HEK293 (cell line): ENCODE results near the gene BTBD2.

Source experiments
- ATF2 ChIP-seq: fragments of 450-650 bp; formaldehyde crosslinking; IDR thresholded peaks from 2 replicates; pipeline ENCODE4 v1.5.1; 2016; ENCODE audit warnings: missing biosample characterization, missing genetic modification characterization, low read depth
- FEZF1 ChIP-seq: fragments of 450-650 bp; formaldehyde crosslinking; IDR thresholded peaks from 2 replicates; pipeline ENCODE4 v1.5.1; 2016; ENCODE audit warnings: missing biosample characterization, missing genetic modification characterization
- GFI1B ChIP-seq: fragments of 450-650 bp; formaldehyde crosslinking; IDR thresholded peaks from 2 replicates; pipeline ENCODE4 v1.5.1; 2016; ENCODE audit warnings: missing biosample characterization, missing genetic modification characterization
- MYNN ChIP-seq: fragments of 450-650 bp; formaldehyde crosslinking; IDR thresholded peaks from 2 replicates; pipeline ENCODE4 v1.5.1; 2016; ENCODE audit warnings: missing biosample characterization, missing genetic modification characterization, borderline replicate concordance
- PRDM4 ChIP-seq: fragments of 450-650 bp; formaldehyde crosslinking; IDR thresholded peaks from 2 replicates; pipeline ENCODE4 v1.5.1; 2017; ENCODE audit warnings: missing biosample characterization, missing genetic modification characterization
- REPIN1 ChIP-seq: fragments of 450-650 bp; formaldehyde crosslinking; IDR thresholded peaks from 2 replicates; pipeline ENCODE4 v1.5.1; 2017; ENCODE audit warnings: missing biosample characterization, missing genetic modification characterization, low read depth
- SETDB1 ChIP-seq: IDR thresholded peaks from one replicate; pipeline ENCODE4 v1.6.1; 2017; ENCODE audit warnings: mild to moderate bottlenecking, low read length, moderate library complexity, mixed read lengths; ENCODE audit not compliant: insufficient read length
- SP2 ChIP-seq: fragments of 450-650 bp; formaldehyde crosslinking; IDR thresholded peaks from 2 replicates; pipeline ENCODE4 v1.5.1; 2016; ENCODE audit warnings: missing biosample characterization, missing genetic modification characterization
- YY2 ChIP-seq: fragments of 450-650 bp; formaldehyde crosslinking; IDR thresholded peaks from 2 replicates; pipeline ENCODE4 v1.5.1; 2016; ENCODE audit warnings: missing biosample characterization, missing genetic modification characterization
- ZBTB1 ChIP-seq: fragments of 450-650 bp; formaldehyde crosslinking; IDR thresholded peaks from 2 replicates; pipeline ENCODE4 v1.5.1; 2016; ENCODE audit warnings: missing biosample characterization, missing genetic modification characterization
- ZBTB17 ChIP-seq: fragments of 450-650 bp; formaldehyde crosslinking; IDR thresholded peaks from 2 replicates; pipeline ENCODE4 v1.5.1; 2016; ENCODE audit warnings: missing biosample characterization, missing genetic modification characterization
- ZEB2 ChIP-seq: fragments of 450-650 bp; formaldehyde crosslinking; IDR thresholded peaks from 2 replicates; pipeline ENCODE4 v1.5.1; 2016; ENCODE audit warnings: missing biosample characterization, missing genetic modification characterization
- ZFHX2 ChIP-seq: fragments of 450-650 bp; formaldehyde crosslinking; conservative IDR thresholded peaks from 2 replicates; pipeline ENCODE4 v1.5.1; 2016; ENCODE audit warnings: missing biosample characterization, missing genetic modification characterization
- ZNF10 ChIP-seq: fragments of 450-650 bp; formaldehyde crosslinking; IDR thresholded peaks from 2 replicates; pipeline ENCODE4 v1.5.1; 2017; ENCODE audit warnings: missing biosample characterization, missing genetic modification characterization
- ZNF324 ChIP-seq: fragments of 450-650 bp; formaldehyde crosslinking; IDR thresholded peaks from 2 replicates; pipeline ENCODE4 v1.5.1; 2016; ENCODE audit warnings: missing biosample characterization, missing genetic modification characterization
- ZNF335 ChIP-seq: fragments of 450-650 bp; formaldehyde crosslinking; conservative IDR thresholded peaks from 2 replicates; pipeline ENCODE4 v1.5.1; 2016; ENCODE audit warnings: missing biosample characterization, missing genetic modification characterization
- ZNF37A ChIP-seq: fragments of 450-650 bp; IDR thresholded peaks from 2 replicates; pipeline ENCODE4 v1.5.1; 2018; ENCODE audit warnings: missing biosample characterization, missing genetic modification characterization
- ZNF391 ChIP-seq: fragments of 450-650 bp; formaldehyde crosslinking; IDR thresholded peaks from 2 replicates; pipeline ENCODE4 v1.5.1; 2016; ENCODE audit warnings: low read depth, missing biosample characterization, missing genetic modification characterization, borderline replicate concordance
- ZNF423 ChIP-seq: fragments of 450-650 bp; formaldehyde crosslinking; IDR thresholded peaks from 2 replicates; pipeline ENCODE4 v1.5.1; 2016; ENCODE audit warnings: missing biosample characterization, missing genetic modification characterization
- ZNF510 ChIP-seq: fragments of 450-650 bp; formaldehyde crosslinking; IDR thresholded peaks from 2 replicates; pipeline ENCODE4 v1.5.1; 2018; ENCODE audit warnings: mild to moderate bottlenecking, missing genetic modification characterization, missing biosample characterization; ENCODE audit not compliant: insufficient replicate concordance
- ZNF514 ChIP-seq: fragments of 450-650 bp; formaldehyde crosslinking; IDR thresholded peaks from 2 replicates; pipeline ENCODE4 v1.5.1; 2016; ENCODE audit warnings: missing biosample characterization, missing genetic modification characterization
- ZNF654 ChIP-seq: fragments of 450-650 bp; formaldehyde crosslinking; IDR thresholded peaks from 2 replicates; pipeline ENCODE4 v1.5.1; 2016; ENCODE audit warnings: low read depth, missing biosample characterization, missing genetic modification characterization
- ZNF664 ChIP-seq: fragments of 450-650 bp; formaldehyde crosslinking; IDR thresholded peaks from 2 replicates; pipeline ENCODE4 v1.5.1; 2016; ENCODE audit warnings: missing biosample characterization, missing genetic modification characterization
- ZNF677 ChIP-seq: fragments of 450-650 bp; IDR thresholded peaks from 2 replicates; pipeline ENCODE4 v1.5.0; 2018; ENCODE audit warnings: missing biosample characterization, mild to moderate bottlenecking, missing genetic modification characterization, moderate library complexity
- ZNF707 ChIP-seq: fragments of 450-650 bp; formaldehyde crosslinking; IDR thresholded peaks from 2 replicates; pipeline ENCODE4 v1.5.1; 2016; ENCODE audit warnings: missing biosample characterization, missing genetic modification characterization
- ZNF776 ChIP-seq: fragments of 450-650 bp; formaldehyde crosslinking; IDR thresholded peaks from 2 replicates; pipeline ENCODE4 v1.5.0; 2017; ENCODE audit warnings: missing biosample characterization, missing genetic modification characterization, borderline replicate concordance
- TF ChIP-seq, protein P1 (sequence below): fragments of 450-650 bp; formaldehyde crosslinking; IDR thresholded peaks from 2 replicates; pipeline ENCODE4 v1.5.1; 2017; ENCODE audit warnings: missing biosample characterization, missing genetic modification characterization
- TF ChIP-seq, protein P2 (sequence below): fragments of 450-650 bp; formaldehyde crosslinking; IDR thresholded peaks from 2 replicates; pipeline ENCODE4 v1.5.1; 2016; ENCODE audit warnings: missing biosample characterization, missing genetic modification characterization
- TF ChIP-seq, protein P3 (sequence below): IDR thresholded peaks from 2 replicates; pipeline ENCODE4 v1.6.1; 2011; ENCODE audit warnings: mild to moderate bottlenecking, low read depth, low read length, borderline replicate concordance
- TF ChIP-seq, protein P4 (sequence below): fragments of 450-650 bp; formaldehyde crosslinking; IDR thresholded peaks from 2 replicates; pipeline ENCODE4 v1.5.1; 2017; ENCODE audit warnings: missing biosample characterization, missing genetic modification characterization

The BTBD2 gene

DNA sequence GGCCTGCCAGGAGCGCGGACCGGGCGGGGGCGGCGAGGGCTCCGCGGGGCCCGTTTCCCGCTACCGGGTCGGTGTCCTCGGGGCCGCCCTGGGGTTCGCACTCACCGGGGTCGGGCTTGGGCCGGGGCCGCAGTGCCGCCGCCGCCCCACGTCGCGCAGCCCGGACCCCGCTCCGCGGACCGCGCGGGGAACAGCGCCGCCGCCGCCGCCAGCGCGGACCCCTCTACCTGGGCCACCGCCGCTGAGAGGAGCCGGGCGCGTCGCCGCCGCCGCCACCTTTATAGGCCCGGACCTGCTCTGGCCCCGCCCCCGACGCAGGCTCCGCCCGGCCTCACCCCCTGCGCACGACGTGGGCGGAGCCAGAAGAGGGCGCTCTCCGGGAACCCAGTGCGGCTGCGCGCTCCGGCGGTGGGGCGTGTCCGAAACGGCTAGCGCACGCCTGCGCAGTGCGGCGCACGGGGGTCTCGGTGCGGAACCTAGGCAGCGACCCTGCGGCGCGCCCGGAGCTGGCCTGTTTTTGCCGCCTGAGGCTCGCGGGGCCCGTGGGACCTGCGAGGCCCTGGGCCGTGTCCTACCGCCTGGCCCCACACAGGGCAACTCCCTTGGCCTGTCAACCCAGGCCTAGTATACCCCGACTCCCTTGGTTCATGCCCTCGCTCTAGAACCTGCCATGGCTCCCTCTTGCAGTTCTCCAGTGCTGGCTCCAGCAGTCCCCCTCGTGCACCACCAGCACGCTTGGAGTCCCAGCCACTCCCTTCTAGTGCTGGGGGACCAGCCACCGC lies 35.7 kb upstream of the BTBD2 start, which contains the start of gene MKNK2 (continued):
- TF ChIP-seq ZNF514 (tag by site-specific recombination) (no peak), ZNF10 (tag by site-specific recombination) (no peak), ZNF510 (tag by site-specific recombination) (no peak), ZNF707 (tag by site-specific recombination) (no peak), ZNF654 (tag by site-specific recombination) (no peak), ZNF391 (tag by site-specific recombination) (no peak), ZBTB1 (no peak), FEZF1 (tag by site-specific recombination) (no peak), GFI1B (tag by site-specific recombination) (no peak), REPIN1 (tag by site-specific recombination) (0 out of 2 replicates have a peak, but pooled peaks have one; percentile 47), ATF2 (tag by site-specific recombination) (no peak), ZBTB17 (tag by site-specific recombination) (no peak), ZNF664 (tag by site-specific recombination) (no peak), ZNF677 (tag by site-specific recombination) (peak; percentile 71), ZEB2 (tag by site-specific recombination) (peak; percentile 77), ZNF335 (peak; percentile 87), PRDM4 (tag by site-specific recombination) (no peak; the same call in 1 of the 2 replicates), ZNF776 (tag by site-specific recombination) (no peak), ZFHX2 (peak; percentile 66), ZNF37A (no peak), ZNF324 (tag by site-specific recombination) (0 out of 2 replicates have a peak, but pooled peaks have one; percentile 68), YY2 (tag by site-specific recombination) (peak; percentile 34; the same call in 1 of the 2 replicates), MYNN (tag by site-specific recombination) (no peak), ZNF423 (no peak), SETDB1 (no peak), SP2 (tag by site-specific recombination) (peak; percentile 65)
- TF ChIP-seq, protein P1, sequence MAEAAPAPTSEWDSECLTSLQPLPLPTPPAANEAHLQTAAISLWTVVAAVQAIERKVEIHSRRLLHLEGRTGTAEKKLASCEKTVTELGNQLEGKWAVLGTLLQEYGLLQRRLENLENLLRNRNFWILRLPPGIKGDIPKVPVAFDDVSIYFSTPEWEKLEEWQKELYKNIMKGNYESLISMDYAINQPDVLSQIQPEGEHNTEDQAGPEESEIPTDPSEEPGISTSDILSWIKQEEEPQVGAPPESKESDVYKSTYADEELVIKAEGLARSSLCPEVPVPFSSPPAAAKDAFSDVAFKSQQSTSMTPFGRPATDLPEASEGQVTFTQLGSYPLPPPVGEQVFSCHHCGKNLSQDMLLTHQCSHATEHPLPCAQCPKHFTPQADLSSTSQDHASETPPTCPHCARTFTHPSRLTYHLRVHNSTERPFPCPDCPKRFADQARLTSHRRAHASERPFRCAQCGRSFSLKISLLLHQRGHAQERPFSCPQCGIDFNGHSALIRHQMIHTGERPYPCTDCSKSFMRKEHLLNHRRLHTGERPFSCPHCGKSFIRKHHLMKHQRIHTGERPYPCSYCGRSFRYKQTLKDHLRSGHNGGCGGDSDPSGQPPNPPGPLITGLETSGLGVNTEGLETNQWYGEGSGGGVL (tag by site-specific recombination), result peak; percentile 75
- TF ChIP-seq, protein P2, sequence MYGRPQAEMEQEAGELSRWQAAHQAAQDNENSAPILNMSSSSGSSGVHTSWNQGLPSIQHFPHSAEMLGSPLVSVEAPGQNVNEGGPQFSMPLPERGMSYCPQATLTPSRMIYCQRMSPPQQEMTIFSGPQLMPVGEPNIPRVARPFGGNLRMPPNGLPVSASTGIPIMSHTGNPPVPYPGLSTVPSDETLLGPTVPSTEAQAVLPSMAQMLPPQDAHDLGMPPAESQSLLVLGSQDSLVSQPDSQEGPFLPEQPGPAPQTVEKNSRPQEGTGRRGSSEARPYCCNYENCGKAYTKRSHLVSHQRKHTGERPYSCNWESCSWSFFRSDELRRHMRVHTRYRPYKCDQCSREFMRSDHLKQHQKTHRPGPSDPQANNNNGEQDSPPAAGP (tag by site-specific recombination), result no peak; the same call in 1 of the 2 replicates
- TF ChIP-seq, protein P3, sequence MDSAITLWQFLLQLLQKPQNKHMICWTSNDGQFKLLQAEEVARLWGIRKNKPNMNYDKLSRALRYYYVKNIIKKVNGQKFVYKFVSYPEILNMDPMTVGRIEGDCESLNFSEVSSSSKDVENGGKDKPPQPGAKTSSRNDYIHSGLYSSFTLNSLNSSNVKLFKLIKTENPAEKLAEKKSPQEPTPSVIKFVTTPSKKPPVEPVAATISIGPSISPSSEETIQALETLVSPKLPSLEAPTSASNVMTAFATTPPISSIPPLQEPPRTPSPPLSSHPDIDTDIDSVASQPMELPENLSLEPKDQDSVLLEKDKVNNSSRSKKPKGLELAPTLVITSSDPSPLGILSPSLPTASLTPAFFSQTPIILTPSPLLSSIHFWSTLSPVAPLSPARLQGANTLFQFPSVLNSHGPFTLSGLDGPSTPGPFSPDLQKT, result no peak
- TF ChIP-seq, protein P4, sequence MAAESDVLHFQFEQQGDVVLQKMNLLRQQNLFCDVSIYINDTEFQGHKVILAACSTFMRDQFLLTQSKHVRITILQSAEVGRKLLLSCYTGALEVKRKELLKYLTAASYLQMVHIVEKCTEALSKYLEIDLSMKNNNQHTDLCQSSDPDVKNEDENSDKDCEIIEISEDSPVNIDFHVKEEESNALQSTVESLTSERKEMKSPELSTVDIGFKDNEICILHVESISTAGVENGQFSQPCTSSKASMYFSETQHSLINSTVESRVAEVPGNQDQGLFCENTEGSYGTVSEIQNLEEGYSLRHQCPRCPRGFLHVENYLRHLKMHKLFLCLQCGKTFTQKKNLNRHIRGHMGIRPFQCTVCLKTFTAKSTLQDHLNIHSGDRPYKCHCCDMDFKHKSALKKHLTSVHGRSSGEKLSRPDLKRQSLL (tag by site-specific recombination), result no peak; the same call in 1 of the 2 replicates
